ENCODE data around the gene PTGIS. TPM values are rescaled to one million over a fixed set of nuclear protein-coding genes. Genes with fewer than 3 reads are reported as not detected.

Gene PTGIS
- total and polyA plus RNA-seq, 2 donors (not counting 3 experiments of a cell fraction or from before 2014, with no cell fraction given): 6.2 to 11.8 TPM

DNA sequence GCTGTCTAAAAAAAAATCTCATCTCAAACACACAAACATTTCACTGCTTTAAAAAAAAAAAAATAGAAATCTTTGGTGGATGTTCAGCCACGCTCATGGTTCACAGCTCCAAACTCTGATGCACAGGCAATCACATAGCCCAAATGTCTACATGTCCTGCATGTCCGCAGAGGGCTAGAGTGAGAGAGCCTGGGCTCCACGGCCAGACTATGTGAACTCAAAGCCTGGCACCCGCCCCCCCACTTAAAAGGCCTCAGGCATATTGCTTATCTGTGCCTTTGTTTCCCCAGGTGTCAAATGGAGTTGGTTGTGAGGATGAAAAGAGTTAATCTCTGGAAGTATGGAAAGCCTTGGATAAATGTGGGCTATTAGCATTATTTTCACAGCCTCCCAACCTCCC is 10.5 kb upstream of the PTGIS start:
- intact Hi-C loops (cut with micrococcal nuclease): no loop called here
- no TSS peak for BruUV-seq (replicated peaks)
- no peak for FAIRE-seq

More for the DNA sequence above, 10.5 kb upstream of the PTGIS start:
- H2AFZ ChIP-seq (ENCODE audit: low read depth, low read length): no peak overlapping the region
- no peaks in the 10 kb centered on the region for H4K20me1 ChIP-seq (replicated peaks; ENCODE audit: control insufficient read depth, extremely low read depth, insufficient read depth, low read length)
- no peaks in the 10 kb centered on the region for H3K79me2 ChIP-seq (ENCODE audit: control insufficient read depth, insufficient read depth, low read length)
- DNase-seq (ENCODE audit: low read depth, low spot score): no peak
- dilution Hi-C loops (cut with MboI; ENCODE audit: extremely low pct_ligation_motif_present, low sequenced_read_pairs): no loop called here
- H3K4me3 ChIP-seq (replicated peaks in 1 of 3; ENCODE audit: insufficient read depth in 1 of 3, low read depth in 1 of 3, low read length in 3 of 3): no peak overlapping the region
- no peaks in the 10 kb centered on the region for H3K36me3 ChIP-seq (ENCODE audit: control insufficient read depth in 2 of 2, extremely low read depth in 1 of 2, insufficient read depth in 2 of 2, low read length in 2 of 2)
- no peak for TF ChIP-seq MYC (IDR thresholded peaks at IDR 0.05; ENCODE audit: low read depth, low read length)
- TF ChIP-seq GATA2 (IDR thresholded peaks at IDR 0.05; ENCODE audit: insufficient read depth, insufficient read length, low read depth, low read length): no peak
- no peak for TF ChIP-seq POLR2AphosphoS5 (IDR thresholded peaks at IDR 0.05; ENCODE audit: insufficient read depth, low read depth, low read length)
- TF ChIP-seq EZH2 (IDR thresholded peaks at IDR 0.05; ENCODE audit: borderline replicate concordance, low read depth, low read length, severe bottlenecking): no peak
- TF ChIP-seq POLR2A (IDR thresholded peaks at IDR 0.05; ENCODE audit: low read depth, low read length): no peak
- no peak for TF ChIP-seq FOS (IDR thresholded peaks at IDR 0.05; ENCODE audit: borderline replicate concordance, insufficient read depth, low read length)
- TF ChIP-seq CTCF (IDR thresholded peaks at IDR 0.05; ENCODE audit: extremely low read depth in 1 of 2, insufficient read depth in 1 of 2, low read depth in 1 of 2, low read length in 2 of 2): no peak
- no peak for TF ChIP-seq MAX (IDR thresholded peaks at IDR 0.05; ENCODE audit: insufficient read depth, insufficient read length)
- TF ChIP-seq JUN (IDR thresholded peaks at IDR 0.05; ENCODE audit: borderline replicate concordance, insufficient read depth, insufficient read length, low read depth): no peak
- H3K27me3 ChIP-seq (ENCODE audit: control insufficient read depth in 2 of 2, insufficient read depth in 2 of 2, low read length in 2 of 2): no peaks in the 10 kb centered on the region
- POLR2A ChIA-PET: no interaction called here
- H3K4me1 ChIP-seq (ENCODE audit: control insufficient read depth, extremely low read depth, insufficient read depth, low read length): no peaks in the 10 kb centered on the region
- CTCF ChIA-PET: interaction anchor here (1.0 to 6.8 kb wide), 5 partner anchors 16 to 50 kb away, joined by 3 to 45 read pairs (median 4); no protein-coding TSS in a partner anchor
- H3K27ac ChIP-seq (ENCODE audit: insufficient read depth, low read depth, low read length): no peak overlapping the region
- no peaks in the 10 kb centered on the region for H3K9me1 ChIP-seq (replicated peaks; ENCODE audit: control insufficient read depth, extremely low read depth, insufficient read depth, low read length)
- peaks cover 2% of the 10 kb centered on the region for H3K9me3 ChIP-seq (replicated peaks; ENCODE audit: control insufficient read depth, insufficient read depth, low read length)
- no peak overlapping the region for H3K9ac ChIP-seq (replicated peaks; ENCODE audit: extremely low read depth, insufficient read depth, low read length)
- H3K4me2 ChIP-seq (ENCODE audit: insufficient read depth, low read length): no peak overlapping the region
